ENCODE measurements around the gene UHRF1.

DNA sequence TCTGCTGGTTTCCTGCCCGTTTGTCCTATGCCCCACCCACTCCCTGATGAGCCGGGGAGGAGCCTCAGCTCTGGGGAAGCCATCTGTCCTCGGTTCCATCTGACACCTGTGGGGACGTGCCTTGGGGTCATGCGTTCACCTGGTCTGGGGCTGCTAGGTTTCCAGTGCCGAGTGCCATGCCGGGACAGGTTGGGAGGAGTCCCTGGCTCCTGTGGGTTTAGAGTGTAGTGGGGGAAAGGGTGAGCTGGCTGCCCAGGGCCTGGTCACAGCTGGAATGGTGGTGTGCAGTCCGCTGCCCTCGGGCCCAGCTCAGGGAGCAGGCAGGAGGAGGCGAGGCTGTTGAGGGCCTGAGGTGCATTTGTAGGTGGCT is 62.1 kb downstream of the UHRF1 start:
- TF ChIP-seq POLR2A (IDR thresholded peaks at IDR 0.05) (no peak), CTCF (IDR thresholded peaks at IDR 0.05) (no peak), POLR2AphosphoS5 (IDR thresholded peaks at IDR 0.05) (no peak)

Data from breast epithelium (tissue), 3 donors.